OCI-LY3 (cell line): ENCODE results near the gene TTLL11.

Experiments
- EZH2phosphoT487 ChIP-seq: fragments of 200-600 bp; shearing (Covaris generic); IDR thresholded peaks from 2 replicates; pipeline ENCODE4 v1.6.1; 2018; ENCODE audit warnings: antibody characterized with exemption, mixed run types, low read depth
- TF ChIP-seq, protein P1 (sequence below): fragments of 200-600, 300-600 bp; sonication (generic); IDR thresholded peaks from 2 replicates; pipeline ENCODE4 v1.5.1; 2014; ENCODE audit warnings: antibody characterized with exemption, low read length, low read depth

- TF ChIP-seq, protein P1, sequence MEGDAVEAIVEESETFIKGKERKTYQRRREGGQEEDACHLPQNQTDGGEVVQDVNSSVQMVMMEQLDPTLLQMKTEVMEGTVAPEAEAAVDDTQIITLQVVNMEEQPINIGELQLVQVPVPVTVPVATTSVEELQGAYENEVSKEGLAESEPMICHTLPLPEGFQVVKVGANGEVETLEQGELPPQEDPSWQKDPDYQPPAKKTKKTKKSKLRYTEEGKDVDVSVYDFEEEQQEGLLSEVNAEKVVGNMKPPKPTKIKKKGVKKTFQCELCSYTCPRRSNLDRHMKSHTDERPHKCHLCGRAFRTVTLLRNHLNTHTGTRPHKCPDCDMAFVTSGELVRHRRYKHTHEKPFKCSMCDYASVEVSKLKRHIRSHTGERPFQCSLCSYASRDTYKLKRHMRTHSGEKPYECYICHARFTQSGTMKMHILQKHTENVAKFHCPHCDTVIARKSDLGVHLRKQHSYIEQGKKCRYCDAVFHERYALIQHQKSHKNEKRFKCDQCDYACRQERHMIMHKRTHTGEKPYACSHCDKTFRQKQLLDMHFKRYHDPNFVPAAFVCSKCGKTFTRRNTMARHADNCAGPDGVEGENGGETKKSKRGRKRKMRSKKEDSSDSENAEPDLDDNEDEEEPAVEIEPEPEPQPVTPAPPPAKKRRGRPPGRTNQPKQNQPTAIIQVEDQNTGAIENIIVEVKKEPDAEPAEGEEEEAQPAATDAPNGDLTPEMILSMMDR: no peak
- no peak for TF ChIP-seq EZH2phosphoT487
These were observed 306.1 kb downstream of the TTLL11 start for GRCh38 chr9:121786998-121787422.
